NCI-H2227 (cell line): Measurements from ENCODE around the gene MAP3K2.
A peak's percentile ranks its signal among the peaks of the same experiment; 100 is the strongest.

Source experiments
- DNase-seq: peaks from one replicate; lab custom pipeline; 2025; ENCODE audit not compliant: unreplicated experiment; lab: John Stamatoyannopoulos, UW

MAP3K2 gene, protein sequence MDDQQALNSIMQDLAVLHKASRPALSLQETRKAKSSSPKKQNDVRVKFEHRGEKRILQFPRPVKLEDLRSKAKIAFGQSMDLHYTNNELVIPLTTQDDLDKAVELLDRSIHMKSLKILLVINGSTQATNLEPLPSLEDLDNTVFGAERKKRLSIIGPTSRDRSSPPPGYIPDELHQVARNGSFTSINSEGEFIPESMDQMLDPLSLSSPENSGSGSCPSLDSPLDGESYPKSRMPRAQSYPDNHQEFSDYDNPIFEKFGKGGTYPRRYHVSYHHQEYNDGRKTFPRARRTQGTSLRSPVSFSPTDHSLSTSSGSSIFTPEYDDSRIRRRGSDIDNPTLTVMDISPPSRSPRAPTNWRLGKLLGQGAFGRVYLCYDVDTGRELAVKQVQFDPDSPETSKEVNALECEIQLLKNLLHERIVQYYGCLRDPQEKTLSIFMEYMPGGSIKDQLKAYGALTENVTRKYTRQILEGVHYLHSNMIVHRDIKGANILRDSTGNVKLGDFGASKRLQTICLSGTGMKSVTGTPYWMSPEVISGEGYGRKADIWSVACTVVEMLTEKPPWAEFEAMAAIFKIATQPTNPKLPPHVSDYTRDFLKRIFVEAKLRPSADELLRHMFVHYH

DNA sequence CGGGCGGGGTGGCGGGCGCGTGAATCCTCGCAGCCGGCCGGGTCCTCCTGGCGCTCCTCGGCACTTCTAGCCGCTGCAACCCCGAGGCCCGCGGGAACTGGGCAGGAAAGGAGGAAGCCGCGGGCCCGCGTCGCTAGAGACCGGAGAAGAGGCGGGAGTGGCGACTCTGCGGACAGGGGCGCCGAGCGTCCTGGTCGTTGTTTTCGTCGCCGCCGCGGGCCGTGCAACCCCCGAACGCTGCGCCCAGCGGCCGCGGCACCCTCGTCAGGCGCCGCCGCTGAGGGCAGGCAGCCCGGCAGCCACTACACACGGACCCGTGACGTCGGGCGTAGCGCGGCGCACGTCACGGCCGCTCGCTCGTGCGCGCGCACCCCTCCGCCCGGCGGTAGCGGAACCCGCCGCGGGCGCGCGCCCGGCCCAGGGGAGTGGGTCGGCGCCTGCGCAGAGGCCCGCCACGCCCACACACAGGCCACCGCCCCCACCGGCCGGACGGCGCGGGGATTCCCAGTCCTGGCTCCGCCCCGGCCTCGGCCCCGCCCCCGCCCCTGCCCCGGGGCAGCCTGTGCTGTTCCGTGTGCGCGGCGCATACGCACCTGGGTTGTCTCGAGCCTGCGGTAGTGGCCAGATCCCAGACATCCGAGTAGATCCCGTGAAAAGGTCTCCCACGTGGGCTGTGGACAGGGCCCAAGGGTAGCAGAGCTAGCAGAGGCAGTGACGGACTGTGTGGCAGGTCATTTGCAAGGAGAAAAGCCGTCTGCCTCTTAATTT, at the start of gene MAP3K2:
TSS of gene MAP3K2 (minus strand) at position 321 of the 768 bp plus-strand sequence. CDS start 44,846 bp downstream, outside the sequence.
- DNase-seq: peak; percentile 99

DNA sequence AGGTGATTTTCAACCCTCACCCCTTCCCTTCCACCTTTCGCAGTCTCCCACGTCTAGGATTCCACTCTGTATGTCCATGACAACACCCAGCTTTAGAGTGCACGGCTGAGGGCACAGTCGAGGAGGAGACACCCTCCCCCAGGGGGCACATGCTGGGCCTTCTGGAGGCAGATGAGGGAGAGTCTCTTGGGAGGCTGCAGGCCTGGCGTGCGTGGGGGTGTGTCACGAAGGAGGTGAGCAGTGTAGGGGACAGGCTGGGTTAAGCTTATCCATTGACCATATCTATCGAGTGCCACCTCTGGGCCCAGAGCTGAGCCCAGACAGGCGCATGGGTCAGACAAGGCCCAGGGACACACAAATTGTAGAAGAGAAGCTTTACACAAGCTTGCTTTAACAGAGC, 49.3 kb upstream of the MAP3K2 start:
- no peak for DNase-seq

DNA sequence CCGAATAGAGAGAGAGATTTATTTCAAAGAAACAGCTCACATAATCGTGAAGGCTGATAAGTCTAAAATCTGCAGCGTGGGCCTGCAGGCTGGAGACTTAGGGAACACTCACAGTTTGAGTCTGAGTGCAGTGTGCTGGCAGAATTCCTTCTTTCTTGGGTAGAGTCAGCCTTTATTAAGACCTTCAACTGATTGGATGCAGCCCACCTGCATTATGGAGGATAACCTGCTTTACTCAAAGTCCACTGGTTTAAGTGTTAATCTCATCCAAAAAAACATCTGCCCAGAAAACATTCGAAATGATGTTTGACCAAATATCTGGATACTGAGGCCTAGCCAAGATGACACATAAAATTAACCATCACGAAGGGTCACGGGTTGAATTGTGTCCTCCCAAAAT, 46.7 kb upstream of the MAP3K2 start:
- DNase-seq: no peak

DNA sequence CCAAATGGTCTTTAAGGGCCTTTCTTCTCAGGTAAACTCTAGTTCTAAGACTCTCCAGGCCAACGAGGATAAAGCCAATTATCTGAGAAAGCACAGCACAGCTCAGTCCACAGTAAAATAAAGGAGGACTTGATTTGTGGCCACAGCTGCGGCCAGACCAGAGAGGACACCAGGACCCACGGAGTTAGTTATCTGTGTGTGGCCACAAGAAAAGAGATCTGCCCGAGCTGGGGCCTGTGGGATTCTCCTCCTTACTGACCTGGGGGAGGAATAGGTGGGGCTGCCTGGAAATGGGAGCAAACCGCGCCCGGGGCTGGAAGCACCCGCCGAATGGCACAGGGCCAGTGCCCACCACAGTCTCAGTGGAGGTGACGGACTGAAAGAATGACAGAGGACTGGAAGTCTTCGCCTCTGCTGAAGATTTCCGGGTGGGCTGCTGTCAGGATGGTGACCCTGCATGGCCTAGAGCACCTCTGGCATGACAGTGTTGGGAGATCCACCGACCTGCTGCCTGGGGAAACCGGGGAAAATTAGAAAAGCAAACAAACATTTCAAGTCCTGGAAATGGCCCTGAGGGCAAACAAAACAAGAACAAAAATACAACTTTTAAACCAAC, 43.7 kb upstream of the MAP3K2 start:
- DNase-seq: no peak

DNA sequence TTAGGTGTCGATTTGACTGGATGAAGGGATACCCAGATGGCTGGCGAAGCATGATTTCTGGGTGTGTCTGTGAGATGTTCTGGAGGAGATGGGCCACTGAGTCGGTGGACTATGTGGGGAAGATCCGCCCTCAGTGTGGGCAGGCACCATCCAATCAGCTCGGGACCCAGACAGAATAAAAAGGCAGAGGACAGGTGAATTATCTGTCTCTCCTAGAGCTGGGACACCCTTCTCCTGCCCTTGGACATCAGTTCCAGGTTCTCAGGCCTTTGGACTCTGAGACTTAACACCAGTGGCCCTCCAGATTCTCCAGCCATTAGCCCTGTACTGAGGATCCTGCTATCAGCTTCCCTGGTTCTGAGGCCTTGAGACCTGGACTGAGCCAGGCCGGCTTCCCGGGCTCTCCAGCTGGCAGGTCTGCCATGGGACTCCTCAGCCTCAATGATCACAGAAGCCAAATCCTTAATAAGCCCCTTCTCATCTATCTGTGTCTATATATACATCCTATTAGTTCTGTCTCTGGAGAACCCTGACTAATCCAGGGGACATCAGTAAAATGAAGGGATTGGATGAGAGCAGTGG, 42.2 kb upstream of the MAP3K2 start:
- DNase-seq: no peak

DNA sequence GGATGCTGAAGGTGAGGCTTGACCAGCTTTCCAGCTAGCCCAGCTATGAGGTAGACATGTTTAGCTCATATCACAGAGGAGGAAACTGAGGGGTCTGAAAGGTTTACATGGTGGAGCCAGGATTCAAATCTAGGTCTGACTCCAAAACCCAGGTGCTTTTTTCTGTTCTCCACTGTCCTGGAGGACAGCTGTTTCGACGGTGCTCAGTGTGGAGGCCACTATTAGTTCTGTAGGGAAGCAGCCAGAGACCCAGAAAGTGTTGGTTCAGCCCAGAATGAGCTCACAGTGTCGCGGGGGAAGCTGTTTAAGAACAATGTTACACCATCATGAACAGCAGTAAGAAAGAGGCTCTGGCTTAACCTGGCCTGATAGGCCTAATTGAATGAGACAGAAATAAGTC, 41.5 kb upstream of the MAP3K2 start:
- DNase-seq: no peak

DNA sequence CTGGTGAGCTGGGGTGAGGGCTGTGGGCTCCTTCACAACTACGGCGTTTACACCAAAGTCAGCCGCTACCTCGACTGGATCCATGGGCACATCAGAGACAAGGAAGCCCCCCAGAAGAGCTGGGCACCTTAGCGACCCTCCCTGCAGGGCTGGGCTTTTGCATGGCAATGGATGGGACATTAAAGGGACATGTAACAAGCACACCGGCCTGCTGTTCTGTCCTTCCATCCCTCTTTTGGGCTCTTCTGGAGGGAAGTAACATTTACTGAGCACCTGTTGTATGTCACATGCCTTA, 41.0 kb upstream of the MAP3K2 start:
- DNase-seq: no peak

DNA sequence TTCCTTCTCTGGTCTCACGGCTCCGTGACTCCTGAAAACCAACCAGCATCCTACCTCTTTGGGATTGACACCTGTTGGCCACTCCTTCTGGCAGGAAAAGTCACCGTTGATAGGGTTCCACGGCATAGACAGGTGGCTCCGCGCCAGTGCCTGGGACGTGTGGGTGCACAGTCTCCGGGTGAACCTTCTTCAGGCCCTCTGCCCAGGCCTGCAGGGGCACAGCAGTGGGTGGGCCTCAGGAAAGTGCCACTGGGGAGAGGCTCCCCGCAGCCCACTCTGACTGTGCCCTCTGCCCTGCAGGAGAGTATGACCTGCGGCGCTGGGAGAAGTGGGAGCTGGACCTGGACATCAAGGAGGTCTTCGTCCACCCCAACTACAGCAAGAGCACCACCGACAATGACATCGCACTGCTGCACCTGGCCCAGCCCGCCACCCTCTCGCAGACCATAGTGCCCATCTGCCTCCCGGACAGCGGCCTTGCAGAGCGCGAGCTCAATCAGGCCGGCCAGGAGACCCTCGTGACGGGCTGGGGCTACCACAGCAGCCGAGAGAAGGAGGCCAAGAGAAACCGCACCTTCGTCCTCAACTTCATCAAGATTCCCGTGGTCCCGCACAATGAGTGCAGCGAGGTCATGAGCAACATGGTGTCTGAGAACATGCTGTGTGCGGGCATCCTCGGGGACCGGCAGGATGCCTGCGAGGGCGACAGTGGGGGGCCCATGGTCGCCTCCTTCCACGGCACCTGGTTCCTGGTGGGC, 40.5 kb upstream of the MAP3K2 start:
- DNase-seq: no peak

DNA sequence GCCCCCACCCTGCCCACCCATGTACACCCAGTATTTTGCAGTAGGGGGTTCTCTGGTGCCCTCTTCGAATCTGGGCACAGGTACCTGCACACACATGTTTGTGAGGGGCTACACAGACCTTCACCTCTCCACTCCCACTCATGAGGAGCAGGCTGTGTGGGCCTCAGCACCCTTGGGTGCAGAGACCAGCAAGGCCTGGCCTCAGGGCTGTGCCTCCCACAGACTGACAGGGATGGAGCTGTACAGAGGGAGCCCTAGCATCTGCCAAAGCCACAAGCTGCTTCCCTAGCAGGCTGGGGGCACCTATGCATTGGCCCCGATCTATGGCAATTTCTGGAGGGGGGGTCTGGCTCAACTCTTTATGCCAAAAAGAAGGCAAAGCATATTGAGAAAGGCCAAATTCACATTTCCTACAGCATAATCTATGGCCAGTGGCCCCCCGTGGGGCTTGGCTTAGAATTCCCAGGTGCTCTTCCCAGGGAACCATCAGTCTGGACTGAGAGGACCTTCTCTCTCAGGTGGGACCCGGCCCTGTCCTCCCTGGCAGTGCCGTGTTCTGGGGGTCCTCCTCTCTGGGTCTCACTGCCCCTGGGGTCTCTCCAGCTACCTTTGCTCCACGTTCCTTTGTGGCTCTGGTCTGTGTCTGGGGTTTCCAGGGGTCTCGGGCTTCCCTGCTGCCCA, 39.7 kb upstream of the MAP3K2 start:
- no peak for DNase-seq

DNA sequence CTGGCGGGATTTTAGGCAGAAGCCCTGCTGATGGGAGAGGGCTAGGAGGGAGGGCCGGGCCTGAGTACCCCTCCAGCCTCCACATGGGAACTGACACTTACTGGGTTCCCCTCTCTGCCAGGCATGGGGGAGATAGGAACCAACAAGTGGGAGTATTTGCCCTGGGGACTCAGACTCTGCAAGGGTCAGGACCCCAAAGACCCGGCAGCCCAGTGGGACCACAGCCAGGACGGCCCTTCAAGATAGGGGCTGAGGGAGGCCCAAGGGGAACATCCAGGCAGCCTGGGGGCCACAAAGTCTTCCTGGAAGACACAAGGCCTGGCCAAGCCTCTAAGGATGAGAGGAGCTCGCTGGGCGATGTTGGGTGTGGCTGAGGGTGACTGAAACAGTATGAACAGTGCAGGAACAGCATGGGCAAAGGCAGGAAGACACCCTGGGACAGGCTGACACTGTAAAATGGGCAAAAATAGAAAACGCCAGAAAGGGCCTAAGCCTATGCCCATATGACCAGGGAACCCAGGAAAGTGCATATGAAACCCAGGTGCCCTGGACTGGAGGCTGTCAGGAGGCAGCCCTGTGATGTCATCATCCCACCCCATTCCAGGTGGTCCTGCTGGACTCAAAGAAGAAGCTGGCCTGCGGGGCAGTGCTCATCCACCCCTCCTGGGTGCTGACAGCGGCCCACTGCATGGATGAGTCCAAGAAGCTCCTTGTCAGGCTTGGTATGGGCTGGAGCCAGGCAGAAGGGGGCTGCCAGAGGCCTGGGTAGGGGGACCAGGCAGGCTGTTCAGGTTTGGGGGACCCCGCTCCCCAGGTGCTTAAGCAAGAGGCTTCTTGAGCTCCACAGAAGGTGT, 39.0 kb upstream of the MAP3K2 start:
- DNase-seq: no peak

DNA sequence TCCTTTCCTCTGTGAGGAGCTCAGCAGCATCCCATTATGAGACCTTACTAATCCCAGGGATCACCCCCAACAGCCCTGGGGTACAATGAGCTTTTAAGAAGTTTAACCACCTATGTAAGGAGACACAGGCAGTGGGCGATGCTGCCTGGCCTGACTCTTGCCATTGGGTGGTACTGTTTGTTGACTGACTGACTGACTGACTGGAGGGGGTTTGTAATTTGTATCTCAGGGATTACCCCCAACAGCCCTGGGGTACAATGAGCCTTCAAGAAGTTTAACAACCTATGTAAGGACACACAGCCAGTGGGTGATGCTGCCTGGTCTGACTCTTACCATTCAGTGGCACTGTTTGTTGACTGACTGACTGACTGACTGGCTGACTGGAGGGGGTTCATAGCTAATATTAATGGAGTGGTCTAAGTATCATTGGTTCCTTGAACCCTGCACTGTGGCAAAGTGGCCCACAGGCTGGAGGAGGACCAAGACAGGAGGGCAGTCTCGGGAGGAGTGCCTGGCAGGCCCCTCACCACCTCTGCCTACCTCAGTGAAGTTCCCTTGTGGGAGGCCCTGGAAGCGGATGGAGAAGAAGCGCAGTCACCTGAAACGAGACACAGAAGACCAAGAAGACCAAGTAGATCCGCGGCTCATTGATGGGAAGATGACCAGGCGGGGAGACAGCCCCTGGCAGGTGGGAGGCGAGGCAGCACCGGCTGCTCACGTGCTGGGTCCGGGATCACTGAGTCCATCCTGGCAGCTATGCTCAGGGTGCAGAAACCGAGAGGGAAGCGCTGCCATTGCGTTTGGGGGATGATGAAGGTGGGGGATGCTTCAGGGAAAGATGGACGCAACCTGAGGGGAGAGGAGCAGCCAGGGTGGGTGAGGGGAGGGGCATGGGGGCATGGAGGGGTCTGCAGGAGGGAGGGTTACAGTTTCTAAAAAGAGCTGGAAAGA, 38.0 kb upstream of the MAP3K2 start:
- DNase-seq: no peak

DNA sequence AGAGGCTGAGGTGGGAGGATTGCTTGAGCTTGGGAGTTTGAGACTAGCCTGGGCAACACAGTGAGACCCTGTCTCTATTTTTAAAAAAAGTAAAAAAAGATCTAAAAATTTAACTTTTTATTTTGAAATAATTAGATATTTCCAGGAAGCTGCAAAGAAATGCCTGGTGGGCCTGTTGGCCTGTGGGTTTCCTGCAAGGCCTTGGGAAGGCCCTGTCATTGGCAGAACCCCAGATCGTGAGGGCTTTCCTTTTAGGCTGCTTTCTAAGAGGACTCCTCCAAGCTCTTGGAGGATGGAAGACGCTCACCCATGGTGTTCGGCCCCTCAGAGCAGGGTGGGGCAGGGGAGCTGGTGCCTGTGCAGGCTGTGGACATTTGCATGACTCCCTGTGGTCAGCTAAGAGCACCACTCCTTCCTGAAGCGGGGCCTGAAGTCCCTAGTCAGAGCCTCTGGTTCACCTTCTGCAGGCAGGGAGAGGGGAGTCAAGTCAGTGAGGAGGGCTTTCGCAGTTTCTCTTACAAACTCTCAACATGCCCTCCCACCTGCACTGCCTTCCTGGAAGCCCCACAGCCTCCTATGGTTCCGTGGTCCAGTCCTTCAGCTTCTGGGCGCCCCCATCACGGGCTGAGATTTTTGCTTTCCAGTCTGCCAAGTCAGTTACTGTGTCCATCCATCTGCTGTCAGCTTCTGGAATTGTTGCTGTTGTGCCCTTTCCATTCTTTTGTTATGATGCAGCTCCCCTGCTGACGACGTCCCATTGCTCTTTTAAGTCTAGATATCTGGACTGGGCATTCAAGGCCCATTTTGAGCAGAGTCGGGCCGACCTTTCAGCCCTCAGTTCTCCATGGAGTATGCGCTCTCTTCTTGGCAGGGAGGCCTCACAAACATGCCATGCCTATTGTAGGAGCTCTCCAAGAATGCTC, 37.1 kb upstream of the MAP3K2 start:
- no peak for DNase-seq

DNA sequence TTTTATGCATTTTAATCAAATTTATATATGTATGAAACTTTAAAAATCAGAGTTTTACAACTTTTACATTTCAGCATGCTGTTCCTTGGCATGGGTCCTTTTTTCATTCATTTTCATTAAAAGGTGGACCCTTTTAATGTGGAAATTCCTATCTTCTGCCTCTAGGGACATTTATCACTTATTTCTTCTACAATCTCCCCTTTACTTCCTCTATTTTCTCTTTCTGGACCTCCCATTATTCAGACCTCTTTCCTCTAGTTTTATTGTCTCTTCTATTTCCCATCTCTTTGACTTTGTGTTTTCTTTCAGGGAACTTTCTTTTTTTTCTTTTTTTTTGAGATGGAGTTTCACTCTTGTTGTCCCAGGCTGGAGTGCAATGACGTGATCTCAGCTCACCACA, 36.1 kb upstream of the MAP3K2 start:
- DNase-seq: no peak

DNA sequence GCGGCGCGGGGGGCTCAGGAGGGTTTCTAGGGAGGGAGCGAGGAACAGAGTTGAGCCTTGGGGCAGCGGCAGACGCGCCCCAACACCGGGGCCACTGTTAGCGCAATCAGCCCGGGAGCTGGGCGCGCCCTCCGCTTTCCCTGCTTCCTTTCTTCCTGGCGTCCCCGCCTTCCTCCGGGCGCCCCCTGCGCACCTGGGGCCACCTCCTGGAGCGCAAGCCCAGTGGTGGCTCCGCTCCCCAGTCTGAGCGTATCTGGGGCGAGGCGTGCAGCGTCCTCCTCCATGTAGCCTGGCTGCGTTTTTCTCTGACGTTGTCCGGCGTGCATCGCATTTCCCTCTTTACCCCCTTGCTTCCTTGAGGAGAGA, 35.7 kb upstream of the MAP3K2 start:
- DNase-seq: peak; percentile 51

DNA sequence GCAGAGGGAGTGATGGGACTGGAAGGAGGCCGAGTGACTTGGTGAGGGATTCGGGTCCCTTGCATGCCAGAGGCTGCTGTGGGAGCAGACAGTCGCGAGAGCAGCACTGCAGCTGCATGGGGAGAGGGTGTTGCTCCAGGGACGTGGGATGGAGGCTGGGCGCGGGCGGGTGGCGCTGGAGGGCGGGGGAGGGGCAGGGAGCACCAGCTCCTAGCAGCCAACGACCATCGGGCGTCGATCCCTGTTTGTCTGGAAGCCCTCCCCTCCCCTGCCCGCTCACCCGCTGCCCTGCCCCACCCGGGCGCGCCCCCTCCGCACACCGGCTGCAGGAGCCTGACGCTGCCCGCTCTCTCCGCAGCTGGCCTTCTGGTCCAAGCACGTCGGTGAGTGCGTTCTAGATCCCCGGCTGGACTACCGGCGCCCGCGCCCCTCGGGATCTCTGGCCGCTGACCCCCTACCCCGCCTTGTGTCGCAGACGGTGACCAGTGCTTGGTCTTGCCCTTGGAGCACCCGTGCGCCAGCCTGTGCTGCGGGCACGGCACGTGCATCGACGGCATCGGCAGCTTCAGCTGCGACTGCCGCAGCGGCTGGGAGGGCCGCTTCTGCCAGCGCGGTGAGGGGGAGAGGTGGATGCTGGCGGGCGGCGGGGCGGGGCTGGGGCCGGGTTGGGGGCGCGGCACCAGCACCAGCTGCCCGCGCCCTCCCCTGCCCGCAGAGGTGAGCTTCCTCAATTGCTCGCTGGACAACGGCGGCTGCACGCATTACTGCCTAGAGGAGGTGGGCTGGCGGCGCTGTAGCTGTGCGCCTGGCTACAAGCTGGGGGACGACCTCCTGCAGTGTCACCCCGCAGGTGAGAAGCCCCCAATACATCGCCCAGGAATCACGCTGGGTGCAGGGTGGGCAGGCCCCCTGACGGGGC, 35.0 kb upstream of the MAP3K2 start:
- DNase-seq: peak; percentile 74
